Neural cell (in vitro differentiated cells): ENCODE data around the gene RDH14.

Source experiments
- CTCF ChIP-seq: fragments of 450-650 bp; IDR thresholded peaks from 2 replicates; pipeline ENCODE4 v1.5.1; 2014; ENCODE audit warnings: antibody characterized with exemption, mild to moderate bottlenecking, moderate library complexity; ENCODE audit not compliant: poor library complexity, severe bottlenecking
- MXI1 ChIP-seq: fragments of 450-650 bp; conservative IDR thresholded peaks from 2 replicates; pipeline ENCODE4 v1.6.1; 2014; ENCODE audit warnings: antibody characterized with exemption, mild to moderate bottlenecking; ENCODE audit not compliant: poor library complexity, severe bottlenecking
- POLR2AphosphoS5 ChIP-seq: IDR thresholded peaks from 2 replicates; pipeline ENCODE4 v1.6.1; 2012
- SMC3 ChIP-seq: fragments of 450-650 bp; conservative IDR thresholded peaks from 2 replicates; pipeline ENCODE4 v1.6.1; 2014; ENCODE audit warnings: antibody characterized with exemption, mild to moderate bottlenecking, moderate library complexity; ENCODE audit not compliant: poor library complexity

GRCh38 chr2:18589354-18589753 lies 28.9 kb upstream of the RDH14 start, which contains the start of gene NT5C1B:
- no peak for TF ChIP-seq MXI1
- no peak for TF ChIP-seq CTCF
- no peak for TF ChIP-seq POLR2AphosphoS5
- TF ChIP-seq SMC3: no peak
